Spleen (tissue), 7 donors: Measurements from ENCODE around the gene C16orf86.

Source experiments
- POLR2A ChIP-seq, 3 donors: fragments of 450-650 bp; IDR thresholded peaks; one replicate each; pipeline ENCODE4 v1.5.1; 2017; ENCODE audit warnings: antibody characterized with exemption in 3 of 3, mild to moderate bottlenecking in 1 of 3
- TF ChIP-seq, protein P1 (sequence below), 11 experiments: fragments of 200-600 bp in 7 of 11; fragments of 450-650 bp in 4 of 11; sonication (generic) in 4 of 11; IDR thresholded peaks in 8 of 11; conservative IDR thresholded peaks in 3 of 11; 1 replicate in 7 of 11; 2 replicates in 4 of 11; pipeline versions ENCODE4 v1.4.0 to v1.8.0; 2016 to 2021; ENCODE audit warnings: antibody characterized with exemption in 11 of 11, inconsistent platforms in 4 of 11, mild to moderate bottlenecking in 1 of 11
- donor health status: DM: no; HTN: no; CAD: no; lungs with moderate emphysema.
- donor health status: DM: no; HTN: no; CAD: no.
- donor health status: DM: no; HTN: no; CAD: no.

GRCh38 chr16:67641779-67642708, 24.6 kb upstream of the C16orf86 start:
- TF ChIP-seq, protein P1, sequence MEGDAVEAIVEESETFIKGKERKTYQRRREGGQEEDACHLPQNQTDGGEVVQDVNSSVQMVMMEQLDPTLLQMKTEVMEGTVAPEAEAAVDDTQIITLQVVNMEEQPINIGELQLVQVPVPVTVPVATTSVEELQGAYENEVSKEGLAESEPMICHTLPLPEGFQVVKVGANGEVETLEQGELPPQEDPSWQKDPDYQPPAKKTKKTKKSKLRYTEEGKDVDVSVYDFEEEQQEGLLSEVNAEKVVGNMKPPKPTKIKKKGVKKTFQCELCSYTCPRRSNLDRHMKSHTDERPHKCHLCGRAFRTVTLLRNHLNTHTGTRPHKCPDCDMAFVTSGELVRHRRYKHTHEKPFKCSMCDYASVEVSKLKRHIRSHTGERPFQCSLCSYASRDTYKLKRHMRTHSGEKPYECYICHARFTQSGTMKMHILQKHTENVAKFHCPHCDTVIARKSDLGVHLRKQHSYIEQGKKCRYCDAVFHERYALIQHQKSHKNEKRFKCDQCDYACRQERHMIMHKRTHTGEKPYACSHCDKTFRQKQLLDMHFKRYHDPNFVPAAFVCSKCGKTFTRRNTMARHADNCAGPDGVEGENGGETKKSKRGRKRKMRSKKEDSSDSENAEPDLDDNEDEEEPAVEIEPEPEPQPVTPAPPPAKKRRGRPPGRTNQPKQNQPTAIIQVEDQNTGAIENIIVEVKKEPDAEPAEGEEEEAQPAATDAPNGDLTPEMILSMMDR (IDR thresholded peaks at IDR 0.05 in 8 of 11, conservative IDR thresholded peaks at IDR 0.05 in 3 of 11), result no peak
- no peak for TF ChIP-seq POLR2A (IDR thresholded peaks at IDR 0.05)
